GM18951 (cell line): Measurements from ENCODE around the gene PODXL2.

ENCODE experiments used
- POLR2A ChIP-seq: IDR thresholded peaks from 4 replicates; pipeline ENCODE4 v1.6.1; 2011; ENCODE audit warnings: mild to moderate bottlenecking; ENCODE audit not compliant: insufficient read length, insufficient read depth; ENCODE audit errors: extremely low read depth
- in situ Hi-C: fragments of 300-500 bp; cut with MboI; formaldehyde crosslinking; loops from one replicate; pipeline ENCODE4 v1.12.0; 2022; ENCODE audit warnings: low sequenced_read_pairs, mixed read lengths, inconsistent platforms; ENCODE audit not compliant: unreplicated experiment

PODXL2 gene

GRCh38 chr3:127663151-127663550 lies 34.2 kb downstream of the PODXL2 start:
- in situ Hi-C loops, result no loop called here

GRCh38 chr3:127665165-127665564 lies 36.2 kb downstream of the PODXL2 start:
- TF ChIP-seq POLR2A, result no peak
- in situ Hi-C loops, result no loop called here

More at GRCh38 chr3:127663151-127663550, 34.2 kb downstream of the PODXL2 start:
- no peak for TF ChIP-seq POLR2A

GRCh38 chr3:127665586-127665985 lies 36.6 kb downstream of the PODXL2 start:
- TF ChIP-seq POLR2A, result no peak
- in situ Hi-C loops, result no loop called here

- no peak for TF ChIP-seq POLR2A
- in situ Hi-C loops, result no loop called here
Measured at GRCh38 chr3:127666676-127667075, 37.7 kb downstream of the PODXL2 start.

- TF ChIP-seq POLR2A, result no peak
- in situ Hi-C loops, result no loop called here
Measured at GRCh38 chr3:127667119-127667681, 38.2 kb downstream of the PODXL2 start.

GRCh38 chr3:127668906-127669305 lies 39.9 kb downstream of the PODXL2 start:
- in situ Hi-C loops, result no loop called here
- no peak for TF ChIP-seq POLR2A

- no peak for TF ChIP-seq POLR2A
- in situ Hi-C loops, result no loop called here
Measured at GRCh38 chr3:127669541-127670228, 40.7 kb downstream of the PODXL2 start.

GRCh38 chr3:127670229-127670559 lies 41.2 kb downstream of the PODXL2 start:
- in situ Hi-C loops, result no loop called here
- TF ChIP-seq POLR2A, result no peak

- in situ Hi-C loops, result no loop called here
- TF ChIP-seq POLR2A, result no peak
Measured at GRCh38 chr3:127670761-127671522, 42.0 kb downstream of the PODXL2 start.

- no peak for TF ChIP-seq POLR2A
Measured at GRCh38 chr3:127671523-127672428, 42.8 kb downstream of the PODXL2 start.

GRCh38 chr3:127672429-127673190 lies 43.6 kb downstream of the PODXL2 start, which contains the start of gene ABTB1:
ABTB1 (plus strand) TSS chr3:127672952; CDS start chr3:127673026, 74 bp downstream.
- in situ Hi-C loops, result no loop called here

More at GRCh38 chr3:127671523-127672428, 42.8 kb downstream of the PODXL2 start:
- in situ Hi-C loops, result no loop called here

More at GRCh38 chr3:127672429-127673190, 43.6 kb downstream of the PODXL2 start, which contains the start of gene ABTB1:
- peak; percentile 91 for TF ChIP-seq POLR2A
